Neural cell (in vitro differentiated cells): ENCODE data around the gene MYO6. TPM values are rescaled to one million over a fixed set of nuclear protein-coding genes. Genes with fewer than 3 reads are reported as not detected.

Experiments
- H2AFZ ChIP-seq: fragments of 200-600, 300-800 bp; sonication (generic), shearing (Covaris generic); 2 replicates; pipeline ENCODE4 v1.6.0; 2014; ENCODE audit warnings: low read depth, mild to moderate bottlenecking, antibody characterized with exemption, low read length, moderate library complexity
- H3F3A ChIP-seq: fragments of 200-600 bp; shearing (Covaris generic); 2 replicates; pipeline ENCODE4 v1.6.1; 2016; ENCODE audit warnings: mild to moderate bottlenecking, moderate library complexity, mixed read lengths, antibody characterized with exemption, low read length; ENCODE audit not compliant: insufficient read depth, poor library complexity, severe bottlenecking
- H3K27ac ChIP-seq: fragments of 200-600, 300-800 bp; sonication (generic), shearing (Covaris generic); 2 replicates; pipeline ENCODE4 v1.5.1; 2014; ENCODE audit warnings: mild to moderate bottlenecking, low read length, moderate library complexity
- H3K27me3 ChIP-seq: fragments of 300-800, 200-600 bp; sonication (generic), shearing (Covaris generic); 2 replicates; pipeline ENCODE4 v1.6.0; 2014; ENCODE audit warnings: mild to moderate bottlenecking, low read depth, low read length, moderate library complexity; ENCODE audit not compliant: insufficient read depth
- H3K36me3 ChIP-seq: fragments of 300-800, 200-600 bp; sonication (generic), shearing (Covaris generic); 2 replicates; pipeline ENCODE4 v1.5.1; 2014; ENCODE audit warnings: mild to moderate bottlenecking, antibody characterized with exemption, low read length, moderate library complexity; ENCODE audit not compliant: insufficient read depth
- H3K4me2 ChIP-seq: fragments of 300-800, 200-600 bp; sonication (generic), shearing (Covaris generic); 2 replicates; pipeline ENCODE4 v1.6.0; 2014; ENCODE audit warnings: mild to moderate bottlenecking, low read length
- H3K4me3 ChIP-seq: fragments of 300-800, 200-600 bp; sonication (generic), shearing (Covaris generic); 2 replicates; pipeline ENCODE4 v1.5.1; 2014; ENCODE audit warnings: mild to moderate bottlenecking, low read length, moderate library complexity
- H3K79me2 ChIP-seq: fragments of 200-600 bp; shearing (Covaris generic); replicated peaks from 2 replicates; pipeline ENCODE4 v1.6.0; 2014; ENCODE audit warnings: mild to moderate bottlenecking, low read length, moderate library complexity; ENCODE audit not compliant: insufficient read depth
- H3K9ac ChIP-seq: fragments of 300-800, 200-600 bp; sonication (generic), shearing (Covaris generic); 2 replicates; pipeline ENCODE4 v1.6.1; 2016; ENCODE audit warnings: mild to moderate bottlenecking, low read length, mixed read lengths
- H3K9me2 ChIP-seq: fragments of 200-600 bp; shearing (Covaris generic); 2 replicates; pipeline ENCODE4 v1.6.1; 2016; ENCODE audit warnings: mild to moderate bottlenecking, low read length, mixed read lengths; ENCODE audit not compliant: insufficient read depth
- H3K9me3 ChIP-seq: fragments of 200-600, 300-800 bp; sonication (generic), shearing (Covaris generic); 2 replicates; pipeline ENCODE4 v1.6.1; 2016; ENCODE audit warnings: mild to moderate bottlenecking, mixed run types, low read length, moderate library complexity, mixed read lengths
- H4K20me1 ChIP-seq: fragments of 200-600 bp; shearing (Covaris generic); 2 replicates; pipeline ENCODE4 v1.6.1; 2016; ENCODE audit warnings: mild to moderate bottlenecking, mixed run types; ENCODE audit not compliant: insufficient read depth
- EP300 ChIP-seq: fragments of 450-650 bp; conservative IDR thresholded peaks from 2 replicates; pipeline ENCODE4 v1.6.1; 2014; ENCODE audit warnings: antibody characterized with exemption, mild to moderate bottlenecking, moderate library complexity; ENCODE audit not compliant: poor library complexity, severe bottlenecking
- EZH2 ChIP-seq: fragments of 200-600, 300-800 bp; shearing (Covaris generic), sonication (generic); IDR thresholded peaks from 2 replicates; pipeline ENCODE4 v1.6.1; 2014; ENCODE audit warnings: antibody characterized with exemption, low read length, borderline replicate concordance, mild to moderate bottlenecking; ENCODE audit not compliant: insufficient read depth, poor library complexity, severe bottlenecking
- MXI1 ChIP-seq: fragments of 450-650 bp; conservative IDR thresholded peaks from 2 replicates; pipeline ENCODE4 v1.6.1; 2014; ENCODE audit warnings: antibody characterized with exemption, mild to moderate bottlenecking; ENCODE audit not compliant: poor library complexity, severe bottlenecking
- POLR2AphosphoS5 ChIP-seq: IDR thresholded peaks from 2 replicates; pipeline ENCODE4 v1.6.1; 2012
- RAD21 ChIP-seq: fragments of 450-650 bp; conservative IDR thresholded peaks from 2 replicates; pipeline ENCODE4 v1.6.1; 2014; ENCODE audit warnings: antibody characterized with exemption, mild to moderate bottlenecking, moderate library complexity
- SMC3 ChIP-seq: fragments of 450-650 bp; conservative IDR thresholded peaks from 2 replicates; pipeline ENCODE4 v1.6.1; 2014; ENCODE audit warnings: antibody characterized with exemption, mild to moderate bottlenecking, moderate library complexity; ENCODE audit not compliant: poor library complexity
- TAF1 ChIP-seq: IDR thresholded peaks from 2 replicates; pipeline ENCODE4 v1.6.1; 2012; ENCODE audit warnings: low read depth
- polyA plus RNA-seq: library from polyadenylated mRNA; depleted of rRNA; stranded (reverse); fragments of >200 nt; gene quantifications from 2 replicates; pipeline ENCODE4 v1.2.3, GENCODE V29; 2014
- TF ChIP-seq, protein P1 (sequence below): IDR thresholded peaks from 2 replicates; pipeline ENCODE4 v1.6.1; 2012; ENCODE audit warnings: borderline replicate concordance
- TF ChIP-seq, protein P2 (sequence below): fragments of 450-650 bp; IDR thresholded peaks from 2 replicates; pipeline ENCODE4 v1.5.1; 2014; ENCODE audit warnings: antibody characterized with exemption, mild to moderate bottlenecking, moderate library complexity; ENCODE audit not compliant: poor library complexity, severe bottlenecking

The MYO6 gene
- polyA plus RNA-seq, 1 donor from 2014 or later, result 49.1 TPM

DNA sequence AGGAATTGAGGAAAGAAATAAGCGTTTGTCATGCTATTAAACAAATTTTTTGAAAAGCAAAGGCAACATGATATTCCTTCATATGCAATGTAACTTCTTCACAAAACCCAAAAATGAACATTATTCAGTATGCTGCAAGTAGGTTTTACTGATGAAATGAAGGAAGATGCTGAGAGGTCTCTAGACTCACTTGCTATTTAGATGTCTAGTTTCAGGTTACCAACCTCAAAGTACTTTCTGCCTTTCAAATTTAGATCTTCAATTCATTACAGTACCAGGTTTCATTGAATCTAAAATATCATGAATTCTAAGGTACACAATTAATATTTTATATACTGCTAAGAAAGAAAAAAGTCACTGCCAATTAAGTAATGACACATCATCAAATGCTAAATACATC lies 39.9 kb downstream of the MYO6 start:
- Histone ChIP-seq H3K4me2 (no peak overlapping the region), H3F3A (no peaks in the 10 kb centered on the region), H4K20me1 (no peaks in the 10 kb centered on the region), H3K9me2 (no peaks in the 10 kb centered on the region), H3K79me2 (peaks cover 6% of the 10 kb centered on the region), H3K9ac (no peak overlapping the region), H3K36me3 (no peaks in the 10 kb centered on the region), H3K9me3 (no peaks in the 10 kb centered on the region), H2AFZ (no peak overlapping the region), H3K27ac (no peak overlapping the region), H3K27me3 (no peaks in the 10 kb centered on the region), H3K4me3 (no peak overlapping the region)
- TF ChIP-seq EZH2 (no peak), TAF1 (no peak), SMC3 (no peak), POLR2AphosphoS5 (no peak), RAD21 (no peak), MXI1 (no peak), EP300 (no peak)
- TF ChIP-seq, protein P1, sequence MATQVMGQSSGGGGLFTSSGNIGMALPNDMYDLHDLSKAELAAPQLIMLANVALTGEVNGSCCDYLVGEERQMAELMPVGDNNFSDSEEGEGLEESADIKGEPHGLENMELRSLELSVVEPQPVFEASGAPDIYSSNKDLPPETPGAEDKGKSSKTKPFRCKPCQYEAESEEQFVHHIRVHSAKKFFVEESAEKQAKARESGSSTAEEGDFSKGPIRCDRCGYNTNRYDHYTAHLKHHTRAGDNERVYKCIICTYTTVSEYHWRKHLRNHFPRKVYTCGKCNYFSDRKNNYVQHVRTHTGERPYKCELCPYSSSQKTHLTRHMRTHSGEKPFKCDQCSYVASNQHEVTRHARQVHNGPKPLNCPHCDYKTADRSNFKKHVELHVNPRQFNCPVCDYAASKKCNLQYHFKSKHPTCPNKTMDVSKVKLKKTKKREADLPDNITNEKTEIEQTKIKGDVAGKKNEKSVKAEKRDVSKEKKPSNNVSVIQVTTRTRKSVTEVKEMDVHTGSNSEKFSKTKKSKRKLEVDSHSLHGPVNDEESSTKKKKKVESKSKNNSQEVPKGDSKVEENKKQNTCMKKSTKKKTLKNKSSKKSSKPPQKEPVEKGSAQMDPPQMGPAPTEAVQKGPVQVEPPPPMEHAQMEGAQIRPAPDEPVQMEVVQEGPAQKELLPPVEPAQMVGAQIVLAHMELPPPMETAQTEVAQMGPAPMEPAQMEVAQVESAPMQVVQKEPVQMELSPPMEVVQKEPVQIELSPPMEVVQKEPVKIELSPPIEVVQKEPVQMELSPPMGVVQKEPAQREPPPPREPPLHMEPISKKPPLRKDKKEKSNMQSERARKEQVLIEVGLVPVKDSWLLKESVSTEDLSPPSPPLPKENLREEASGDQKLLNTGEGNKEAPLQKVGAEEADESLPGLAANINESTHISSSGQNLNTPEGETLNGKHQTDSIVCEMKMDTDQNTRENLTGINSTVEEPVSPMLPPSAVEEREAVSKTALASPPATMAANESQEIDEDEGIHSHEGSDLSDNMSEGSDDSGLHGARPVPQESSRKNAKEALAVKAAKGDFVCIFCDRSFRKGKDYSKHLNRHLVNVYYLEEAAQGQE, result no peak
- TF ChIP-seq, protein P2, sequence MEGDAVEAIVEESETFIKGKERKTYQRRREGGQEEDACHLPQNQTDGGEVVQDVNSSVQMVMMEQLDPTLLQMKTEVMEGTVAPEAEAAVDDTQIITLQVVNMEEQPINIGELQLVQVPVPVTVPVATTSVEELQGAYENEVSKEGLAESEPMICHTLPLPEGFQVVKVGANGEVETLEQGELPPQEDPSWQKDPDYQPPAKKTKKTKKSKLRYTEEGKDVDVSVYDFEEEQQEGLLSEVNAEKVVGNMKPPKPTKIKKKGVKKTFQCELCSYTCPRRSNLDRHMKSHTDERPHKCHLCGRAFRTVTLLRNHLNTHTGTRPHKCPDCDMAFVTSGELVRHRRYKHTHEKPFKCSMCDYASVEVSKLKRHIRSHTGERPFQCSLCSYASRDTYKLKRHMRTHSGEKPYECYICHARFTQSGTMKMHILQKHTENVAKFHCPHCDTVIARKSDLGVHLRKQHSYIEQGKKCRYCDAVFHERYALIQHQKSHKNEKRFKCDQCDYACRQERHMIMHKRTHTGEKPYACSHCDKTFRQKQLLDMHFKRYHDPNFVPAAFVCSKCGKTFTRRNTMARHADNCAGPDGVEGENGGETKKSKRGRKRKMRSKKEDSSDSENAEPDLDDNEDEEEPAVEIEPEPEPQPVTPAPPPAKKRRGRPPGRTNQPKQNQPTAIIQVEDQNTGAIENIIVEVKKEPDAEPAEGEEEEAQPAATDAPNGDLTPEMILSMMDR, result no peak

DNA sequence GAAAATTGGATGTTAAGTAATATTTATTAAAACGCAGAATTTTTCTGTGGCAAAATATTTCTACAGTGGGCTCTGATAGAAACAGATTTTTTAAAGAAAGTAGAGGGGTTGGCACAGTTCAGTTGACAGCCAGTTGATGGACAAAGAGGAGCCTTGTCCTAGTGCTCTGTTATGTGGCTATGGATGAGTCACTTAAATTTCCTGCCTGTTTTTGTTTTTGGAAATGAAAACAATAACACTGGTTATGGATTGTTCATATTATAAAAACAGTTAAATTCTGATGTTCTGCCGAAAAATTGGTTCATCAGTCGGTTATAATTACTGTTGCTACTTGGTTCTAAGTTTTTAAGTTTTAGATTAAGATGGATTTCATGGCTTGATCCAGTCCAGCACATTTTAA lies 42.8 kb downstream of the MYO6 start:
- Histone ChIP-seq H2AFZ (no peak overlapping the region), H3K27ac (no peak overlapping the region), H3K9ac (no peak overlapping the region), H3K9me2 (no peaks in the 10 kb centered on the region), H3K9me3 (no peaks in the 10 kb centered on the region), H3K27me3 (no peaks in the 10 kb centered on the region), H3F3A (no peaks in the 10 kb centered on the region), H3K79me2 (peaks cover 6% of the 10 kb centered on the region), H3K4me2 (no peak overlapping the region), H3K4me3 (no peak overlapping the region), H3K36me3 (no peaks in the 10 kb centered on the region), H4K20me1 (no peaks in the 10 kb centered on the region)
- TF ChIP-seq EZH2 (no peak), MXI1 (no peak), EP300 (no peak), POLR2AphosphoS5 (no peak), SMC3 (no peak), RAD21 (no peak), TAF1 (no peak)
- TF ChIP-seq, protein P1, result no peak
- TF ChIP-seq, protein P2, result no peak
